Mucosa of rectum (tissue), 2 donors: ENCODE measurements around the gene PRRX2.

Experiments used
- H3K27ac ChIP-seq, 2 donors: one replicate each; pipeline ENCODE4 v1.7.0; 2013; ENCODE audit warnings: inconsistent platforms in 2 of 2, low read depth in 2 of 2, low read length in 2 of 2
- H3K27me3 ChIP-seq, 2 donors: one replicate each; pipeline ENCODE4 v1.7.0; 2013; ENCODE audit warnings: low read length in 2 of 2; ENCODE audit not compliant: control insufficient read depth in 2 of 2, insufficient read depth in 2 of 2
- H3K36me3 ChIP-seq, 2 donors: one replicate each; pipeline ENCODE4 v1.7.0; 2013; ENCODE audit warnings: low read length in 2 of 2; ENCODE audit not compliant: control insufficient read depth in 2 of 2, insufficient read depth in 2 of 2
- H3K4me1 ChIP-seq, 2 donors: one replicate each; pipeline ENCODE4 v1.7.0; 2013; ENCODE audit warnings: low read length in 2 of 2, mild to moderate bottlenecking in 1 of 2; ENCODE audit not compliant: control insufficient read depth in 2 of 2, insufficient read depth in 2 of 2
- H3K4me3 ChIP-seq, 2 donors: one replicate each; pipeline ENCODE4 v1.7.0; 2013; ENCODE audit warnings: low read length in 2 of 2
- H3K9ac ChIP-seq, 2 donors: one replicate each; pipeline ENCODE4 v1.7.0; 2013; ENCODE audit warnings: low read length in 2 of 2, low read depth in 1 of 2, mild to moderate bottlenecking in 1 of 2
- H3K9me3 ChIP-seq, 2 donors: one replicate each; pipeline ENCODE4 v1.7.0; 2013; ENCODE audit warnings: low read length in 2 of 2; ENCODE audit not compliant: control insufficient read depth in 2 of 2
- donor health status: healthy.
- donor health status: Normal muscosa, but diverticular disease.

The PRRX2 gene

DNA sequence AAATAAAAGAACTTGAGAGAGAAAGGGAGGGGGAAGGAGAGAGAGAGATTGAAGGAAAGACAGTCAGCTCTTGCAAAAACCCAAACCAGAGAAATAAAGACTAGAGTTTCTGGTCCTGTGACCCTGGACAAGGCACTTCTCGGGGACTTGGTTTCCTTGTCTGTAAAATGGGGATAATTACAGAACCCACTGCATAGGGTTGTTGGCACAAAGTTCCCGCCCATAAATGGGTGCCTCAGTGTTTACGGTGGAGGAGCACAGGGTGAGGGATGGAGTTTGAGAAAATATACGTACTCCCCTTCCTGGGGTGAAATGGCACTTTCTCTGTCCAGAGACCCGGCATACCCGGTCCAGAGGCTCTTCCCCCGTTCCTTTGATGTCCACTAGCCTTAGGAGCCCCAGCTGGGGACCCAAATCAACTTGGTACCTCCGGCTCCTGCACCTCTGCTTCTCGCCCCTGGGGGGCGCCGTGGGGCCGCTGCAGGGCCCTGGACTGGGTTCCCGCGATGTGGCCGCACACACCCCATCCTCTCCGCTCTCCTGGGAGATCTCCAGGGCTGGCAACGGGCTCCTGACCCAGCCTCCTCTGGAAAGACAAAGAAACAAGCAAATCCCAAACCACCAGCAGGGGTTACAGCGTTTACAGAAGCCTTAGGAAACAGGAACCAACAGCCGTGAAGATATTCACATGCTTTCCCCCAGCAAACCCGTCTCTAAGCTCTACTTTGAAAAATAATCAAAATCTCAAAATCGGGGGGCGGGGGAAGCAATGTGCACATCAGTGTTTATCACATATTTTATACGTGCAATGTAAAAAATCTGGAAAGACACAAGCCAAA is 61.1 kb downstream of the PRRX2 start:
- H3K27me3 ChIP-seq, result no peaks in the 10 kb centered on the region
- no peak overlapping the region for H3K27ac ChIP-seq
- no peaks in the 10 kb centered on the region for H3K36me3 ChIP-seq
- peaks cover 3 to 5% of the 10 kb centered on the region in 2 donors for H3K4me1 ChIP-seq
- no peak overlapping the region for H3K4me3 ChIP-seq
- H3K9me3 ChIP-seq, result no peaks in the 10 kb centered on the region
- no peak overlapping the region for H3K9ac ChIP-seq

DNA sequence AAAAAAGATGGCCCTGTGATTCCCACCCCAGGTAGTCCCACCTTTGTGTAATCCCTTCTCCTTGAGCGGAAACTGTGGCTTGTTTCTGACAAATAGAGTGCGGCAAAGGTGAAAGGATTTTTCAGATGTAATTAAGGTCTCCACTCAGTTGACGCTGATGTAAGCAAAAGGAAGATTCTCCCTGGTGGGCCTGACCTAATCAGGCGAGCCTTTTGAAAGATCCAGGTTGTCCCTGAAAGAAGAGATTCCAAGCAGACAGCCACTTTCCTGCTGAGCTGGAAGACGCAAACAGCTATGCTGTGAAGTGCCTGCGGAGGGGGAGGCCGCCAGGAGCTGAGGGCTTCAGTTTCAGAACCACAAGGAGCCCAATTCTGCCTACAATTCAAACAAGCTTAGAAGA is 63.3 kb downstream of the PRRX2 start:
- Histone ChIP-seq H3K9me3 (no peaks in the 10 kb centered on the region), H3K4me1 (peaks cover 3 to 5% of the 10 kb centered on the region in 2 donors), H3K9ac (no peak overlapping the region), H3K27me3 (no peaks in the 10 kb centered on the region), H3K4me3 (no peak overlapping the region), H3K27ac (no peak overlapping the region), H3K36me3 (no peaks in the 10 kb centered on the region)

GRCh38 chr9:129731477-129732085 is 66.1 kb downstream of the PRRX2 start:
- H3K36me3 ChIP-seq, result no peaks in the 10 kb centered on the region
- no peak overlapping the region for H3K27ac ChIP-seq
- no peak overlapping the region for H3K4me3 ChIP-seq
- peaks cover 0 to 2% of the 10 kb centered on the region in 2 donors for H3K27me3 ChIP-seq
- no peak overlapping the region for H3K9ac ChIP-seq
- H3K9me3 ChIP-seq, result no peaks in the 10 kb centered on the region
- H3K4me1 ChIP-seq, result peaks cover 3 to 5% of the 10 kb centered on the region in 2 donors

DNA sequence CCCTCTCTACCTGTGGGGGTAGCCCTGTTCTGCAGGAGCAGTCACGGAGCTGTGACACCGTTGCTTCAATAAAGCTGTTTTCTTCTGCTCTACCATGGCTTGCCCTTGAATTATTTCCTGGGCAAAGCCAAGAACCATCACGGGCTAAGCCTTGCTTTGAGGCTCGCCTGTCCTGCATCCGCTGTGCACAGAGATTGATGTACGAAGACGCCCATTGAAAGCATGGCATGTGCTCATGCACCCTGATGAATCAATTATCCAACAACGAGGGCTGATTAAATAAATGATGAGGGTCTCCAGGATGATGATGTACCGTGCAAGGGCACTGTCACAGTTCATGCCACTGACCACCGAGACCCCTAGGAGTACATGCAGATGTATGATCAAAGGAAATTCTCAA is 66.7 kb downstream of the PRRX2 start:
- no peak overlapping the region for H3K4me3 ChIP-seq
- H3K4me1 ChIP-seq, result peaks cover 3% of the 10 kb centered on the region in 2 donors
- H3K9me3 ChIP-seq, result no peaks in the 10 kb centered on the region
- no peak overlapping the region for H3K9ac ChIP-seq
- H3K36me3 ChIP-seq, result no peaks in the 10 kb centered on the region
- no peak overlapping the region for H3K27ac ChIP-seq
- H3K27me3 ChIP-seq, result peaks cover 0 to 3% of the 10 kb centered on the region in 2 donors

DNA sequence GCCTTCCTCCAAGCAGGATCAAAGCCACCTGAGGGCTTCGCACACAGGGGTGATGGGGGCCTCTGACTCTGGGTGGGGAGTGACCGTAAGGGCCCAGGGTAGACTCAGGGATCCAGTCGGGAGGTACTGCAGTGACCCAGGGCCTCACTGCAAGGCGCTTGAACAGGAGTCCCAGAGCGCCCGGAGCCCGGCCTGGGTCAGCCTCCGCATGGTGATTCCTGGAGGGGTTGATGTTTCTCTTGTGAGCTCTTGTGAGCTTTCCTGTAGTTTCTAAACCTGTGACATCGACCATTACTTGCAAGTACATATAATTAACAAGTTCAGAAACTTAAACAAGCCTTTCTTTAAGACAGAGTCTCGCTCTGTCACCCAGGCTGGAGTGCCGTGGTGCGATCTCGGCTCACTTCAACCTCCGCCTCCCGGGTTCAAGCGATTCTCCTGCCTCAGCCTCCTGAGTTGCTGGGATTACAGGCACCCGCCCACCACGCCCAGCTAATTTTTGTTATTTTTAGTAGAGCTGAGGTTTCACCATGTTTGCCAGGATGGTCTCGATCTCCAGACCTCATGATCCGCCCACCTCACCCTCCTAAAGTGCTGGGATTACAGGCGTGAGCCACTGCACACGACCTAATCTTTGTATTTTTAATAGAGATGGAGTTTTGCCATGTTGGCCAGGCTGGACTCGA is 67.6 kb downstream of the PRRX2 start:
- H3K9ac ChIP-seq, result no peak overlapping the region
- peaks cover 0 to 3% of the 10 kb centered on the region in 2 donors for H3K27me3 ChIP-seq
- H3K4me3 ChIP-seq, result no peak overlapping the region
- H3K36me3 ChIP-seq, result no peaks in the 10 kb centered on the region
- peaks cover 3 to 5% of the 10 kb centered on the region in 2 donors for H3K4me1 ChIP-seq
- H3K27ac ChIP-seq, result no peak overlapping the region
- no peaks in the 10 kb centered on the region for H3K9me3 ChIP-seq

- Histone ChIP-seq H3K4me3 (no peak overlapping the region), H3K36me3 (no peaks in the 10 kb centered on the region), H3K27me3 (peaks cover 0 to 3% of the 10 kb centered on the region in 2 donors), H3K27ac (no peak overlapping the region), H3K4me1 (peaks cover 3 to 6% of the 10 kb centered on the region in 2 donors), H3K9me3 (no peaks in the 10 kb centered on the region), H3K9ac (no peak overlapping the region)
These were observed 68.1 kb downstream of the PRRX2 start for GRCh38 chr9:129733632-129733953.

- peaks cover 0 to 3% of the 10 kb centered on the region in 2 donors for H3K27me3 ChIP-seq
- no peak overlapping the region for H3K4me3 ChIP-seq
- no peak overlapping the region for H3K9ac ChIP-seq
- H3K27ac ChIP-seq, result no peak overlapping the region
- H3K9me3 ChIP-seq, result no peaks in the 10 kb centered on the region
- H3K36me3 ChIP-seq, result no peaks in the 10 kb centered on the region
- H3K4me1 ChIP-seq, result peaks cover 0 to 3% of the 10 kb centered on the region in 2 donors
These were observed 70.1 kb downstream of the PRRX2 start for GRCh38 chr9:129735546-129735945.

GRCh38 chr9:129736334-129736733 is 70.9 kb downstream of the PRRX2 start:
- H3K36me3 ChIP-seq, result no peaks in the 10 kb centered on the region
- no peak overlapping the region for H3K4me3 ChIP-seq
- no peak overlapping the region for H3K27ac ChIP-seq
- H3K4me1 ChIP-seq, result peaks cover 0 to 3% of the 10 kb centered on the region in 2 donors
- no peaks in the 10 kb centered on the region for H3K9me3 ChIP-seq
- peaks cover 0 to 3% of the 10 kb centered on the region in 2 donors for H3K27me3 ChIP-seq
- H3K9ac ChIP-seq, result no peak overlapping the region

DNA sequence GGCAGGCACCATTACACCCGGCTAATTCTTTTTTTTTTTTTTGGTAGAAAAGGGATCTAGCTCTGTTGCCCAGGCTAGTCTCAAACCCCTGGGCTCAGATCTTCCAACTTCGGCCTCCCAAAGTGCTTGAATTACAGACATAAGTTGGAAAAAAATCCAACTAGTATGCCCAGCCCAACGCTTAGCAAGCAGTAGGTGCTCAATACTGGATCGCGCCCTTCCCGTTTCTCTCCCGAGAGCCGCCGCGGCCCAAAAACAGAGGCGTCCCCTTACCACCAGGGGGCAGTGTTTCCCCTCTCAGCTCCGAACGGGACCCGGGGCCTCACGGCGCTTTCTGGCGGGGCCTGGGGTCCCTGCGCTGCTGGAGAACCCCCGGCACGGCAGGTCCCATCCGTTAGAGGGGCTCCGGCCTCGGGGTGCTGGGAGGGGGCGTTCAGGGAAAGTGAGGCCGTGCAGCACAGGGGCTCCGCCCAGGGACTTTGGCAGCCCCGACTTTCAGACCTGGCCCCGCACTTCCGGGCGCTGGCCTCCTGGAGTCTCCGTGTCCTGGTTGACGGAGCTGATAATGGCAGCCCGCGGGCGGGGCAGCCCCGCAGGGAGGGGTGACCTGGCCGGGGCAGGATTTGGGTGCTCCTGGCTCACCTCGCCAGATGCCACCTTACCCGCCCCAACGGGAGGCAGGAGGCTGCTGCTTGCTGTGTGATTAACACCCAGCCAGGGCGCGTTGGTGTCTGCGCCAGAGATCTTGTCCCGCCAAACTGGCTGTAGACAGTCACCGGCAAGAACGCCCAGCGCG is 72.2 kb downstream of the PRRX2 start:
- H3K27ac ChIP-seq, result peak overlapping the region; percentile 32 to 43
- peak overlapping the region; percentile 44 to 76 for H3K9ac ChIP-seq
- peak overlapping the region; percentile 69 to 72 for H3K4me3 ChIP-seq

More for the DNA sequence above, 72.2 kb downstream of the PRRX2 start:
- H3K36me3 ChIP-seq, result no peaks in the 10 kb centered on the region
- peaks cover 0 to 3% of the 10 kb centered on the region in 2 donors for H3K27me3 ChIP-seq
- H3K4me1 ChIP-seq, result peaks cover 0 to 3% of the 10 kb centered on the region in 2 donors
- H3K9me3 ChIP-seq, result no peaks in the 10 kb centered on the region
